ENCODE data around the gene HOMER3. TPM values are rescaled to one million over a fixed set of nuclear protein-coding genes. Genes with fewer than 3 reads are reported as not detected.
"Not testable (repeated sequence)": the region's sequence is repeated elsewhere in the genome, so short reads cannot be mapped to it uniquely, and the experiment has no call there.

HOMER3 gene
- total RNA-seq, 2 experiments from 2014 or later: 0.67 to 1.1 TPM

DNA sequence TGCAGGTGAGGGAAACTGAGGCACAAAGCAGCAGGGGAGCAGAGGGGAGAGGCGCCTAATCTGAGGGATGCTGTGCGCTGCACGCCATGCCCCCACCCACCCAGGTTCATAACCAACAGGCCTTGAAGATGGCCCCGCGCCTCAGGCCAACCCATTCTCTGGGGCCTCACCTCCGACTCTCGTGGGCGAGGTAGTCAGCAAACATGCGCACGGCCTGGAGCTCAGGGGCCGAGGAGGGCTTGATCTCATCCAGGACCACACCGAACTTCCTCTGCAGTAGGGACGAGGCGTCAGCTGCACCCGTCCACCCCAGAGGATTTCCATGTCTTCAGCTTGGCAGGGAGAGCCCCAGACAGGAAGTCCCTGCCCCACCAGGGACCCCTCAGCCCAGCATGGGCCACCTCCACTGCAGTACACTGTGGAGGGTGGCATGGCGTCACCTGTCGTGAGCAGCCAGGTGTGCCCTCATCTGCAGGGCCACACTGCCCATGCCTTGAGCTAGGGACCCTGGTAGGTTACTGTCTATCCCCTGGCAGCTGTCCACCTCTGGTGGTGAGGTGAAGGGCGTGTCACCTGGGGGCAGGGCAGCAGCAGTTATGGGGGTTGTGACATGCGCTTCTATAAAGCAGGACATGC is 30.1 kb downstream of the HOMER3 start:
- peaks cover 2% of the 10 kb centered on the region for H3K9me3 Mint-ChIP-seq
- ATAC-seq (ENCODE audit: low read depth): no peak

DNA sequence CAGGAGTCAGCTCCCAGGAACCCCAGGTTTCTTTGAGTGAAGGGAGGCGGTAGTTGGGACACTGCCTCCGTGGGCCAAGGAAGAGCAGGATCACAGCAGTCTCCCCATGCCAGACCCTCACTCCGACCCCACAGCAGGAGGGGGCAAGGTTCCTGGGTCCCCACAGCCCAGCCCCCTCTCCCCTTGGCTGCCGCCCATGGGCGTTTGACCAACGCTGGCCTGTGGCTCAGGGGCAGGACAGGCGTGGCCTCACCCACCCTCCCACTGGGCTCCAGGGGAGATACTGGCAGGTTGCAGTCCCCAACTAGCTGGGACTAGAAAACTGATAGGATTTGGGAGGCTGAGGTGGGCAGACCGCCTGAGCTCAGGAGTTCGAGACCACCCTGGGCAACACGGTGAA is 31.0 kb downstream of the HOMER3 start:
- Mint-ChIP-seq H3K27me3 (no peaks in the 10 kb centered on the region), H3K4me3 (no peak overlapping the region), H3K9me3 (peaks cover 2% of the 10 kb centered on the region), H3K27ac (no peak overlapping the region), H3K36me3 (peaks cover 12% of the 10 kb centered on the region), H3K4me1 (peaks cover 2% of the 10 kb centered on the region)
- DNase-seq: no peak
- no peak for ATAC-seq (ENCODE audit: low read depth)
- POLR2A ChIA-PET: no interaction called here

More for the DNA sequence above, 30.1 kb downstream of the HOMER3 start:
- POLR2A ChIA-PET: no interaction called here
- no peak overlapping the region for H3K27ac Mint-ChIP-seq
- H3K27me3 Mint-ChIP-seq: no peaks in the 10 kb centered on the region
- no peak for DNase-seq
- no peak overlapping the region for H3K4me3 Mint-ChIP-seq
- peaks cover 10% of the 10 kb centered on the region for H3K36me3 Mint-ChIP-seq
- peaks cover 4% of the 10 kb centered on the region for H3K4me1 Mint-ChIP-seq

DNA sequence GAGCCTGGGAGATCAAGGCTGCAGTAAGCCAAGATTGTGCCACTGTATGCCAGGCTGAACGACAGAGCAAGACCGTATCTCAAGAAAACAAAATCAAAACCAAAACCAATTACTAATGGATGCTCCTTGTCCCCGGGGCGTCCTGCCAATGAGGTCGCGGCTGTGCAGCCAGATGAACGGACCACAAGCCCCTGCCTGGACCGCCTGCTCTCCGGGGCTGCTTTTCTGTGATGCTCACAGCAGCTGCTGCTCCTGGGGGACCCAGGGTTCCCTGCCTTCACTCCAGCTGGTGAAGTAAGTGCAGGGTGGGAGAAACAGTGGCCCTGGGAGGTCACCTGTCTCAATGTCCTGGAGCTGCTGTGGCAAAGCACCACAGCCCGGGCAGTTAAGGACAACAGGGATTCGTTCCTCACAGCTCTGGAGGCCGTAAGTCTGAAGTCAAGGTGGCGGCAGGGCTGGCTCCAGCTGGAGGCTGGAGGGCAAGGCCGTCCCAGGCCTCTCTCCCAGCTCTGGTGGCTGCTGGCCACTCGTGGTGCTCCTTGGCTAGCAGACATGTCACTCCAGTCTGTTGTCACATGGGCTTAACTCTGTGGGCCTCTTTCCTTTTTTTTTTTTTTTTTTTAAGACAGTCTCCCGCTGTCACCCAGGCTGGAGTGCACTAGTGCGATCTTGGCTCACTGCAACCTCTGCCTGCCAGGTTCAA is 31.9 kb downstream of the HOMER3 start:
- DNase-seq (no peak), ATAC-seq (ENCODE audit: low read depth) (no peak)
- H3K27me3 Mint-ChIP-seq: no peaks in the 10 kb centered on the region
- peaks cover 2% of the 10 kb centered on the region for H3K9me3 Mint-ChIP-seq
- H3K4me3 Mint-ChIP-seq: no peak overlapping the region
- H3K36me3 Mint-ChIP-seq: peaks cover 12% of the 10 kb centered on the region
- H3K4me1 Mint-ChIP-seq: peaks cover 2% of the 10 kb centered on the region
- H3K27ac Mint-ChIP-seq: no peak overlapping the region
- POLR2A ChIA-PET: no interaction called here

DNA sequence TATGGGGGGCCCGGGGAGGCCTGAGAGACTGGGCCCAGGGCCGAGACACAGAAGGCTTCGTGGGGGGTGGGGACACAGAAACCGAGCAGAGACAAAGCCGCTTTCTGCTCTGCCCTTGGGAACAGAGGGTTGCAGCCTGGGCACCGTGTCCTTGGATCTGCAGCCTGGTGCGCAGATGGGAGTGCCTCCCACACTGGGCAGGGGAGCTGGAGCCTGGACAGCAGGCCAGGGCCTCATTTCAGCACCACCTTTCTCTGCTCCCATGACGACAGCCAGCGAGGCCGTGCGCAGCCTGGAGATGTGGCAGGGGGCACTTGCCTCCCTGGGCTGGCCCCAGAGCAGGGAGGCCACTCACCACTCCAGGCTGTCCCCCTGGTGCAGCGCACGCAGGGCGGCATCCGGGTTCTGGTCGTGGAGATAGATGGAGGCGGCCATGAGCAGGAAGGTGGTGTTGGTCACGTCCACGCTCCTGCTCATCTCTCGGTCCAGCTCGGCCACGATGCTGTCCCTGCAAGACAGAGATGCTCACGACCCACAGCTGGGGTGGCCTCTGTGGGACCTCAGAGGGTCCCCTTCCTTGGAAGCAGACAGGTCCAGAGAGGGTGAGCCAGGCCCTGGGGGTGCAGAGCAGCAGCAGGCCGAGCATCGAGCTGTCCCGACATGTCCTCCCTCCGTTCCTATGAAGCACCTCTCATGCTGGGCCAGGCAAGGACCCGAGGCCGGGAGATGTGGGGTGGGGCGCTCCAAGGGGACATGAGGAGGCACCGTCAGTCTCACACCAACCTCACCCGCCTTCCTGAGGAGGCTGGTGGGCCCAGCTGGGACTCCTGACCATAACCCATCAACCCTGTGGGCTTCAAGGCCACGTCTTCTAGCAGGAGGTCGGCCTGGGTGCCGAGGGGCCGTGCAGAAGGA is 34.2 kb downstream of the HOMER3 start:
- H3K27ac Mint-ChIP-seq: no peak overlapping the region
- H3K27me3 Mint-ChIP-seq: no peaks in the 10 kb centered on the region
- no peak for ATAC-seq (ENCODE audit: low read depth)
- no peak for DNase-seq
- H3K9me3 Mint-ChIP-seq: no peaks in the 10 kb centered on the region
- POLR2A ChIA-PET: no interaction called here
- H3K36me3 Mint-ChIP-seq: peaks cover 4% of the 10 kb centered on the region
- no peak overlapping the region for H3K4me3 Mint-ChIP-seq
- H3K4me1 Mint-ChIP-seq: no peaks in the 10 kb centered on the region

DNA sequence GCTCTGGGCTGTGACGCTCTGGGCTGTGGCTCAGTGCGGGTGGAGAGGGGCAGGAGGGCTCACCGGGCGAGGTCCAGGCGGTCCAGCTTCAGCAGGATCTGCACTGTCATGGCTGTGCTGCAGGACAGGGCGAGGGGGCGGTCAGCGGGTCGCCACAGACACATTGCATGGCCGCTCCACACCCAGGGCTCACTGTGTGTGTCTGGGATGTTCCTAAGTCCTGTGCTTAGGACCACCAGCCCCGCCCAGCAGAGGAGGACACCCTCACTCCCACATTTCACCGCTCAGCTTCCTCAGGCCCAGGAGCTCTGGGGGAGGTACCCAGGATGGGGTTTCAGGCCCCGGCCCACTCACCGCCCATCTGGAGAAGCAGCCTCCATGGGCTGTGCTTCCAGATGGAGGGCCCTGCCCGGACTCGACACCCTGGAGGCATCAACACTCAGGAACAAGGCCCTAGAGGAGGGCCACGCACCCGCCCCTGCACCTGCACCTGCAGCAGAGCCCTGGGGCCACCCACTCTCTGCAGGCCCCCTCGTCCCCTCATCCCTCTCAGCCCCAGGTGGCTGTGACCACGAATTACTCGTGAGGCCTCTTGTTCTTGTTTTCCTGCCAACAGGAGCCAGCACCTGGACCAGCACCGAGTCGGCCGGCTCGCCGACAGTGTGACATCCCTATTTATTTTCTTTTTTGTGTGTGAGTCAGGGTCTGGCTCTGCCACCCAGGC is 35.3 kb downstream of the HOMER3 start:
- H3K9me3 Mint-ChIP-seq: no peaks in the 10 kb centered on the region
- no peak for DNase-seq
- H3K4me3 Mint-ChIP-seq: no peak overlapping the region
- no peak overlapping the region for H3K27ac Mint-ChIP-seq
- no peaks in the 10 kb centered on the region for H3K27me3 Mint-ChIP-seq
- no peaks in the 10 kb centered on the region for H3K4me1 Mint-ChIP-seq
- no peak for ATAC-seq (ENCODE audit: low read depth)
- H3K36me3 Mint-ChIP-seq: peaks cover 8% of the 10 kb centered on the region
- POLR2A ChIA-PET: no interaction called here

DNA sequence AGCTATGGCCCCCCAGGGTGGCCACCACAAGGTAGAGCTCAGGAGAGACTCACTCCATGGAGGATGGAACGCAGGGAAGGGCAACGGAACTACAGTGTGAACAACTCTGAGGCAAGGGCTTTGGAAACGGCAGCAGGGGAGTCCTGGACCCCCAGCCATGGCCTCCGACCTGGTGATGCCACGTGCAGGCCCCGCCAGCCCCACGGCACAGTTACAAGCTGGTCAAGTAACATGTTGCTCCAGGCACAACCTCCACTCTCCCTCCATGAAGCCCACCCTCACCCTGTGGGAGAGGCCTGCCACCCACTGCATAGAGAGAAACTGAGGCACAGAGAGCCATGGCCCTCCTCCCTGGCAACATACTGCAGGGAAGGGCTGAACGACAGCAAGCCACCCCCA is 36.0 kb downstream of the HOMER3 start:
- H3K27ac Mint-ChIP-seq: no peak overlapping the region
- POLR2A ChIA-PET: no interaction called here
- peaks cover 8% of the 10 kb centered on the region for H3K36me3 Mint-ChIP-seq
- no peaks in the 10 kb centered on the region for H3K4me1 Mint-ChIP-seq
- ATAC-seq (ENCODE audit: low read depth) (no peak), DNase-seq (no peak)
- H3K4me3 Mint-ChIP-seq: no peak overlapping the region
- H3K9me3 Mint-ChIP-seq: no peaks in the 10 kb centered on the region
- H3K27me3 Mint-ChIP-seq: no peaks in the 10 kb centered on the region

DNA sequence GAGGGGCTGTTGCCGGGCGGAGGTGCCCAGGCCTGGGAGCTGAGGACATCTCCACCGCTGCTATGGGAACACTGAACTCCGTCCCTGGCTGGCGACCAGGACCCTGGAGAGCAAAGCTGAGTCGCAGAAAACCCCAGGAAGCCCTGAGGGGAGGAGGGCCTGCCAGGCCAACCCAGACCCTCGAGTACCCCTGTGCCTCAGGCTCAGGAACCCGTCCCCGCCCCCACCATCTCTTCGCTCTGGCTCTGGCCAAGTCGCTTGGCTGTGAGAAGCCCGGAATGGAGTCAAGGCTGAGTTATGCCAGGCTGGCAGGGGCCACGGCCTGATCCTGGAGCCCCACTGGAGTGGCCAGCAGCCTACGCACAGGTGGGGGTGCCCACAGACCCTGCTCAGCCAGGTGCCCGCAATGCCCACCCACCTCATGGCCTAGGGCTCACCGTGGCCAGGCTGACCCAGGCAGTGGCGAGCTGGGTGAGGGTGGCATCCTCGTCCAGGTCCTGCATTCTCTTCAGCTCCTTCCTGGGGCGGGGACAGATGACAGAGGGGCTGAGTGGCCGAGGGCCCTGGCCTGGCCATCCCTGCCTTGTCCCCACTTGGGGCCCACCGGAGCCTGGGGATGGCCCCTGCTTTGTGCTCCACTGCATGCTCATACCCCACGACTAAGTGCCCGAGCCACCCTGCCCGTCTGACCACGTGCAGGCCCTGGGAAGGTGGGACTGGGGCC is 36.5 kb downstream of the HOMER3 start:
- no peak overlapping the region for H3K4me3 Mint-ChIP-seq

DNA sequence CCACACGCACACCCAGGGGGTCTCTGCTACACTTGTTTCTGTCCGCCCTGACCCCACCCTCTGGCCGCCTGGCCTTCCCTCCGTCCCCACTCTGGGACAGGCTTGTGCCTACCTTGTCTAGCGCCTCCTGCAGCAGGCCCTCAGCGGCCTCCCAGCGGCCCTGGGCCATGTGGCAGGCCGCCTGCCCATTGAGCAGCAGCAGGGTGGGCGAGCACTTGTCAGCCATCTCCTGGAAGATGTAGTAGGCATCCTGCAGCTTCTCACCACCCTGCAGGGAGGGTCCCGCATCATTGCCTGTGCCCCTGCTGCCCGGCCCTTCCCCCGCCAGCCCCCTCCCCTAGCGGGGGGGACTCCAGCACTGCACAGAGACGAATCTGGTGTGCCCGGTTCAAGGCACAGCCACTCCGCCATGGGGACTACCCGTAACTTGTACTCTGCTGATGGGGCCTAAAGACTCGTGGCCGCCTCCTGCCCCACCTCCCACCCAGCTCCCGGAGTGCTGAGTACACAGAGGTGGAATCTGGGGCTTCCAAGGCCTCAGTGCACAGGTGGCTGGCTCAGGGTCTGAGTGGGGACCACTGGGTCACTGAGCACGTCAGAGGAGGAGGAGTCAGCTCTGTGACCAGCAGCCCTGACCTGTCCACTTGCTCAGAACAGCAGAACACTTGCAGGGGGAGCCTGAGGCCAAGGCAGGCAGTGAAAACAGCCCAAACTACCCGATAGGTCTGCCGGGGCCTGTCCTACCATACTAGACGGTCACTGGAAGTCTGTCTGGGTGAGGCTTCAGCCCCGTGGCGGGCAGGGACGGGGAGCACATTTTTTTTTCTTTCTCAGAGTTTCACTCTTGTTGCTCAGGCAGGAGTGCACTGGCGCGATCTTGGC is 37.6 kb downstream of the HOMER3 start:
- H3K27ac Mint-ChIP-seq: no peak overlapping the region
- POLR2A ChIA-PET: no interaction called here
- no peak for ATAC-seq (ENCODE audit: low read depth)
- no peak overlapping the region for H3K4me3 Mint-ChIP-seq
- H3K36me3 Mint-ChIP-seq: peaks cover 8% of the 10 kb centered on the region
- no peaks in the 10 kb centered on the region for H3K27me3 Mint-ChIP-seq
- H3K9me3 Mint-ChIP-seq: no peaks in the 10 kb centered on the region
- no peak for DNase-seq
- no peaks in the 10 kb centered on the region for H3K4me1 Mint-ChIP-seq

More for the DNA sequence above, 36.5 kb downstream of the HOMER3 start:
- ATAC-seq (ENCODE audit: low read depth): no peak
- no peaks in the 10 kb centered on the region for H3K27me3 Mint-ChIP-seq
- no peak for DNase-seq
- POLR2A ChIA-PET: no interaction called here
- no peaks in the 10 kb centered on the region for H3K9me3 Mint-ChIP-seq
- peaks cover 8% of the 10 kb centered on the region for H3K36me3 Mint-ChIP-seq
- no peaks in the 10 kb centered on the region for H3K4me1 Mint-ChIP-seq
- H3K27ac Mint-ChIP-seq: no peak overlapping the region

DNA sequence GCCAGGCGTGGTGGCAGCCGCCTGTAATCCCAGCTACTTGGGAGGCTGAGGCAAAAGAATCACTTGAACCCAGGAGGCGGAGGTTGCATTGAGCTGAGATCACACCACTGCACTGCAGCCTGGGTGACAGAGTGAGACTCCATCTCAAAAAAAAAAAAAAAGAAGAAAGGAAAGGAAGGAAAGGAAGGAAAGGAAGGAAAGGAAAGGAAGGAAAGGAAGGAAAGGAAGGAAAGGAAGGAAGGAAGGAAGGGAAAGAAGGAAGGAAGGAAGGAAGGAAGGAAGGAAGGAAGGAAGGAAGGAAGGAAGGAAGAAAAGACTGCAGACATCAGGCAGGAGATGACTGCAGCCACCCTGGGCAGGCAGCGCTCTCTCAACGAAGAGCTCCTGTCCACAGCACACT is 38.5 kb downstream of the HOMER3 start:
- H3K4me1 Mint-ChIP-seq; POLR2A ChIA-PET; H3K9me3 Mint-ChIP-seq; H3K4me3 Mint-ChIP-seq; H3K27ac Mint-ChIP-seq; H3K27me3 Mint-ChIP-seq; ATAC-seq (ENCODE audit: low read depth); H3K36me3 Mint-ChIP-seq; DNase-seq: not testable (repeated sequence)

DNA sequence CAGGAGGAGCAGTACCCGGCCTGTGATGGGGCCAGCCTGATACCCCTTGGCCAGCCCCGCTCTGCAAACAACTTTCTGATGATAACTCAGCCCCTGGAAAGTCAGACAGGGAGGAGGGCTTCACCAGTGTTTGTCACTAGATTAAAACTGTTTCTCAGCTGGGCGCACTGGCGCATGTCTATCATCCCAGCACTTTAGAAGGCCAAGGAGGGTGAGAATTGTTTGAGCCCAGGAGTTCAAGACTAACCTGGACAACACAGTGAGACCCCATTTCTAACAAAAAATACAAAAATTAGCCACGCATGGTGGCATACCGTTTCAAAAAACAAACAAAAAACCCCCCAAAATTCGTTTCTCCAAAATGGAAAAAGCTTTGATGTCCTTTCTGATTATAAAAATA is 39.5 kb downstream of the HOMER3 start:
- POLR2A ChIA-PET: no interaction called here

DNA sequence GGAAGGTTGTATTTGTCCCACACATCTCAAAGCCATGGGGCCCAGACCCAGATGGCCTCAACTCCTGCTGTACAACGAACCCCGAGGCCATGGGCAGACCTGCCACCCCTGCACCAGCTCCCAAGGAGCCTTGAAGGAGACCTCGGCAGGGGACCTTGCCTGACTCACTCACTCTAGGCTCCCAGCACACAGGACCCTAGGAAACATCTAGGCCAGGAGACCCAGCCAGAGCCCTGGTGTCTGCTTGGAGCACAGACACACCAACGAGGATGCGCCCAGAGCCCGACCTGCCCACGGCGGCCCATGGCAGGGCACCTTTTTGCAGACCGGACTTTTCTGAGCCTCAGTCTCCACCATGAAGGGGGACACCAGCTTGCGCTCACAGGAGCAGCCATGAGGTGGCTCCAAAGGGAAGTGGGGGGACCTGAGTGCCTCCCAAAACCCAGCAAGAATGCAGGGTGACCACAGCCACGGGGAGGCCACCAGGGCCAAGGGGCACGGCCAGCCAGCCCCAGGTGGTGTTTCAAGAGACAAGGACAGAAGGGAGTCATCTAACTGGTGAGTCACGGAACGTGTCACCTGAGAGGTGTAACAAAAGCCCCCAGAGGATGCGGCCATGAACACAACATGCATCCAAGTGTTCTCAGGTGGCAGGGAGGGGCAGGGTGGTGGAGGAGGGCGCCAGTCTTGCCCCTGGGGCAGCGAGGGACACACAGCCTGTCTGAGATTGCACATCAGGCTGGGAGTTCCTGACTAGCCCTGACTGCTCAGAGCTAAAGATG is 40.1 kb downstream of the HOMER3 start:
- Mint-ChIP-seq H3K27me3 (peaks cover 16% of the 10 kb centered on the region), H3K36me3 (peaks cover 10% of the 10 kb centered on the region), H3K9me3 (no peaks in the 10 kb centered on the region), H3K27ac (no peak overlapping the region), H3K4me1 (peaks cover 6% of the 10 kb centered on the region), H3K4me3 (no peak overlapping the region)
- no peak for ATAC-seq (ENCODE audit: low read depth)
- no peak for DNase-seq
- POLR2A ChIA-PET: no interaction called here

More for the DNA sequence above, 39.5 kb downstream of the HOMER3 start:
- H3K4me1 Mint-ChIP-seq: peaks cover 4% of the 10 kb centered on the region
- no peak overlapping the region for H3K27ac Mint-ChIP-seq
- H3K4me3 Mint-ChIP-seq: no peak overlapping the region
- no peaks in the 10 kb centered on the region for H3K9me3 Mint-ChIP-seq
- ATAC-seq (ENCODE audit: low read depth) (no peak), DNase-seq (no peak)
- peaks cover 8% of the 10 kb centered on the region for H3K36me3 Mint-ChIP-seq
- peaks cover 14% of the 10 kb centered on the region for H3K27me3 Mint-ChIP-seq

Data from activated naive CD8-positive, alpha-beta T cell treated with anti-CD3 and anti-CD28 coated beads, Interleukin-2, amount 10 ng/mL, durations not matched to agents 7 days and 5 days (primary cell).